AG10803 (cell line): Measurements from ENCODE around the gene IFNGR2.
"Not testable (repeated sequence)": the region's sequence is repeated elsewhere in the genome, so short reads cannot be mapped to it uniquely, and the experiment has no call there.

Experiments used
- DNase-seq: peaks from one replicate; pipeline ENCODE4 v3.0.0; 2010; ENCODE audit warnings: low read depth
- H3K4me3 ChIP-seq: 2 replicates; pipeline ENCODE4 v1.5.1; 2011; ENCODE audit warnings: mild to moderate bottlenecking, low read length, control low read depth
- CTCF ChIP-seq: conservative IDR thresholded peaks from 2 replicates; pipeline ENCODE4 v1.5.1; 2011; ENCODE audit warnings: mild to moderate bottlenecking, low read length, control low read depth, inconsistent platforms

Gene IFNGR2

GRCh38 chr21:33398361-33398760, 4.9 kb upstream of the IFNGR2 start:
- TF ChIP-seq CTCF = no peak
- no peak for DNase-seq
- H3K4me3 ChIP-seq = no peak overlapping the region

DNA sequence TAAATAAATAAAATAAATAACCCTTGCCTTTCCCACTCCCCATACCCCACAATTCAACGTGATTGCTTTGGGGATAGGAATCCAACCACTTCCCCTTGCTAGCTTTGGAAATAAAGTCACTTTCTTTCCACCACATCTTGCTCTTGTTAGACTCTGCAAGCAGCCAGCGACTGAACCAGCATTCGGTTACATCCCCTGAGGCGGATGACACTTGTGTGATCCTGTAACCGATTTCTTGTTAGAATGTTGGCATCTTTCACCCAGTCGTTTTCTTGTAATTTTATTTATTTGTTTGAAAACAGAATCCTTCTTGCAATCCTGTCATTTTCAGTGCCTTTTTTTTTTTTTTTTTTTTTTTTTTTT, 1.6 kb upstream of the IFNGR2 start:
- peak; percentile 83 for DNase-seq
- TF ChIP-seq CTCF = no peak
- no peak overlapping the region for H3K4me3 ChIP-seq

DNA sequence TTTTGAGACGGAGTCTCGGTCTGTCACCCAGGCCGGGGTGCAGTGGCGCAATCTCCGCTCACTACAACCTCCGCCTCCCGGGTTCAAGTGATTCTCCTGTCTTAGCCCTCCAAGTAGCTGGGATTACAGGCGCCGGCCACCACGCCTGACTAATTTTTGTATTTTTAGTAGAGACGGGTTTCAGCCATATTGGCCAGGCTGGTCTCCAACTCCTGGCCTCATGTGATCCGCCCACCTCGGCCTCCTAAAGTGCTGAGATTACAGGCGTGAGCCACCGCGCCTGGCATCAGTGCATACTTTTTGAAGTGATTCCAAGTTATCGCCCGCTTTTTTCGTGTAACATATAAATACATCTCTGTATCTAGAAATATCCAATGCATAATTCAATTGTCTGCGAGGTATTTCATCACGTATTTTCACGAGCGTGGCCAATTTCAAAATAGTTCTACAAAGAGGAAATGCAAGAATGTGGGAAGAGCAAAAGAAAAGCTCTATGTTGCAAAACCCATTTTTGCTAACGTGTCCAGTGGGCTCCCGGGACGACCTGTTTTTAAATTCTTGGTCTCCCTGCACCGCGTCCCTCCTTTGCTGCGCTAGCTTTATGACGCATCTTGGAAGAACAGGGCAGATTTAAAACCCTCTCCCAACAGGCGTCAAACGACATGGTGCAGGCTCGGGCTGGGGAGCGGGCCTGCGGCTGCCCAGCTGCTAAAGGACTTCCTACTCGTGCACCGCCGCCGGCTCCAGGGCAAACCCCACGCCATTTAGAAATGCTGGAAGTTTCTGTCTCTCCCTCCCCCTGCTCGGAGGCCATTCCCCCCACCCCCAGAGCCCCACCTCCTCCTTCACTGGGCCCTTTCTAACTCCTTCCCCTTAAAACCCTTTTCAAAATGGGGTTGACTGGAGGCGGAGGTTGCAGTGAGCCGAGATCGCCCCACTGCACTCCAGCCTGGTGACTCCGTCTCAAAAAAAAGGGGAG, 923 bp upstream of the IFNGR2 start:
- DNase-seq = peak; percentile 93
- no peak for TF ChIP-seq CTCF

GRCh38 chr21:33403786-33404585, 773 bp downstream of the IFNGR2 start:
- H3K4me3 ChIP-seq = peak overlapping the region; percentile 84
- peak; percentile 64 for DNase-seq
- no peak for TF ChIP-seq CTCF

More for the DNA sequence above, 923 bp upstream of the IFNGR2 start:
- H3K4me3 ChIP-seq = peak overlapping the region; percentile 84

GRCh38 chr21:33406493-33406892, 3.3 kb downstream of the IFNGR2 start:
- no peak overlapping the region for H3K4me3 ChIP-seq
- no peak for DNase-seq
- no peak for TF ChIP-seq CTCF

GRCh38 chr21:33411949-33412430, 8.8 kb downstream of the IFNGR2 start:
- TF ChIP-seq CTCF = no peak
- DNase-seq = no peak
- no peak overlapping the region for H3K4me3 ChIP-seq

DNA sequence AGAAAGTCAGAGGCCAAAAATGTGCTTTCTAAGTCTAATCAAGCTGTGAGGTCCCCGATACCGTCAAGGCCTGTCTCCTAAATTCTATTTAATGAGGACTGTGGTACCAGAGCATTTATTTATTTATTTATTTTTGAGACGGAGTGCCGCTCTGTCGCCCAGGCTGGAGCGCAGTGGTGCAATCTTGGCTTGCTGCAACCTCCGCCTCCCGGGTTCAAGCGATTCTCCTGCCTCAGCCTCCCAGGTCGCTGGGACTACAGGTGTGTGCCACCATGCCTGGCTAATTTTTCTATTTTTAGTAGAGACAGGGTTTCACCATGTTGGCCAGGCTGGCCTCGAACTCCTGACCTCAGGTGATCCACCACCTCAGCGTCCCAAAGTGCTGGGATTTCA, 9.2 kb downstream of the IFNGR2 start:
- H3K4me3 ChIP-seq = not testable (repeated sequence)

More for the DNA sequence above, 9.2 kb downstream of the IFNGR2 start:
- not testable (repeated sequence) for DNase-seq
